Gastroesophageal sphincter (tissue), 3 donors: ENCODE measurements around the gene AKR7A2.

Source experiments
- CTCF ChIP-seq, 4 experiments: fragments of 200-600 bp in 2 of 4; fragments of 450-650 bp in 2 of 4; sonication (generic) in 1 of 4; IDR thresholded peaks; one replicate each; pipeline ENCODE4 v1.5.1; 2017 to 2019; ENCODE audit warnings: antibody characterized with exemption in 4 of 4, mild to moderate bottlenecking in 2 of 4, moderate library complexity in 2 of 4
- EP300 ChIP-seq: sonication (generic); formaldehyde crosslinking; IDR thresholded peaks from one replicate; pipeline ENCODE4 v1.6.1; 2017; ENCODE audit warnings: antibody characterized with exemption, mild to moderate bottlenecking
- POLR2A ChIP-seq, 2 donors: fragments of 450-650 bp; IDR thresholded peaks; one replicate each; pipeline ENCODE4 v1.6.1; 2017; ENCODE audit warnings: antibody characterized with exemption in 2 of 2, mild to moderate bottlenecking in 2 of 2, moderate library complexity in 1 of 2
- POLR2AphosphoS5 ChIP-seq: sonication (generic); formaldehyde crosslinking; IDR thresholded peaks from one replicate; pipeline ENCODE4 v1.6.1; 2017; ENCODE audit warnings: antibody characterized with exemption

GRCh38 chr1:19305880-19306279 is 6.1 kb downstream of the AKR7A2 start:
- TF ChIP-seq CTCF (IDR thresholded peaks at IDR 0.05) (no peak), POLR2A (IDR thresholded peaks at IDR 0.05) (no peak), POLR2AphosphoS5 (no peak), EP300 (no peak)
